Fibroblast of skin of abdomen (primary cell): ENCODE results near the gene PLEKHJ1.

Source experiments
- DNase-seq: peaks from one replicate; pipeline ENCODE4 v3.0.0-alpha.2; 2013

Gene PLEKHJ1

DNA sequence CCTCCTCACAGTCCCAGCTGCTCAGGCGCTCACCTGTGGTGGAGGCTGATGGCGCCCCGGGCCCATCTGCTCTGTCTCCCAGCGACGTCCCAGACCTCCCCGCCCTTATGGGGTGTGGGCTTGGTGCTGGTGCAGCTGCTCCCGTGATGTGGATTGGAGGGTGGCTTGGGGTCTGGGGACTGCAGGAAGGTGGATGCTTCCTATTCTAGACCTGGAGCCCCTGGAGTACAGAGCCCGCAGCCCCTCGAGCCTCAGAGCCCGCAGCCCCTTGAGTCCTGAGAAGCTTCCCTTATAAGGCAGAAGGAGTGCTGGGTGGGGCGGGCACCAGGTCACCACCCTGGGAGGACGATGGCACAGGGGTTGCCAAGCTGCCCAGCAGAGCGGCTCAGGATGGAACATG lies 40.8 kb downstream of the PLEKHJ1 start:
- DNase-seq = no peak

DNA sequence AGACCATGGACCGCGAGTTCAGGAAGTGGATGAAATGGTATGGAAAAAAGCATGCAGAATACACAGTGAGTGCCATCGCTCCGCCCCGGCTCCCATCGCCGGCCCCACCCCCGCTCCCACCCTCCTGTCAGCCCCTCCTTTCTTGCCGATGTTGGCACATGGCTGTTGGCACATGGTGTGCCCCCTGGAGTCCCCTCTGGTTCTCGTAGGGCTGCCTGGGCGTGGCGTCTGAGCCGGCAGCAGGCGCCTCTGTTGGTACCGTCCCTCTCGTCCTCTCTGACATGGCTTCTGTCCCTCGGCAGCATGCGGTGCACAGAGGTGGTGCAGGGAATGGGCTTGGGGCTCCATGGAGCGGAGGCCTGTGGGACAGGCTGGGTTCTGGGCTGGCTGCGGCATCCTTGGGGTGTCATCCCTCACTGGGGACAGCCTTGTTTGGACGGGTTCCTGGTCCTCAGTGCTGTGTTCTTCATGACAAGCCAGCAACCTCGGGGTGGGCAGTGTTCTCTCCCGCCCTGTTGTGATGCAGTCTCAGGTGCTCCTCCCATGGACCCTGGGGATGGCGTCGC lies 41.5 kb downstream of the PLEKHJ1 start:
- DNase-seq = no peak

DNA sequence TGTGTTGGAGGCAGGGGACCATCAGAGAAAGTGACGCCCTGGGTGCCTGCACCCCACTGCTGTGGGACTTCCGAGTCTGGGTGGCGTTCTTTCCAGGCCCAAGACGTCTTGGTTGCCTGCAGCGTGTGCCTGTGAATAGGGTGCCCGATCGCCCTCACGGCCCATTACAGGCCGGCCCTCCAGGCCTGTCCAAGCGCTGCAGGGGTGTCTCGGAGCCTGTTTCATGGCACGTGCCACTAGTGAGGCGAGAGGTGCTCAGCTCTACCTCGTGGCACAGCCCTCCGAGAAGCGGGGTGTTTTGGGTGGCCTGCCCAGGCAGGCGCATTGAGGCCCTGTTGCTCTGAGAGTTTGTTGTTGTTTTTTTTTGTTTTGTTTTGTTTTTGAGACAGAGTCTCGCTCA lies 42.3 kb downstream of the PLEKHJ1 start:
- no peak for DNase-seq

DNA sequence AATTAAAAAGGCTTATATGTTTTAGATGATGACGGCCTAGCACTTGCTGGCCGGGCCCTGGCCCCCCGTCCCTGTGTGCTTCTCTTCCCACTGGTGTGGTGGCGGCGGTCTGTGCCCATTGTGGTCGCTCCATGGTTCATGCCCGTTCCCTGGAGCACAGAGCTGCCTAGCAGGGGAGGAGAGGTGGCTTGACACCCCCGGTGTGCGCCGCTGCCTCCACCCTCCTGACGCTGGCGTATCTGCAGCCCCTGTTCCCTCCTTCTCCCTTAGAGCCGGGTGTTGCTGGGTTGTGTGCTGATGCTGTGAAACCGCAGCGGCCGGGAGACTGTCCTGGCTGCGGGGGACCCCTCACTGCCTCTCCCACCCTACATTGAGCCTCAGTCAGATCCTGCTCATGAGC lies 43.3 kb downstream of the PLEKHJ1 start:
- DNase-seq = no peak

DNA sequence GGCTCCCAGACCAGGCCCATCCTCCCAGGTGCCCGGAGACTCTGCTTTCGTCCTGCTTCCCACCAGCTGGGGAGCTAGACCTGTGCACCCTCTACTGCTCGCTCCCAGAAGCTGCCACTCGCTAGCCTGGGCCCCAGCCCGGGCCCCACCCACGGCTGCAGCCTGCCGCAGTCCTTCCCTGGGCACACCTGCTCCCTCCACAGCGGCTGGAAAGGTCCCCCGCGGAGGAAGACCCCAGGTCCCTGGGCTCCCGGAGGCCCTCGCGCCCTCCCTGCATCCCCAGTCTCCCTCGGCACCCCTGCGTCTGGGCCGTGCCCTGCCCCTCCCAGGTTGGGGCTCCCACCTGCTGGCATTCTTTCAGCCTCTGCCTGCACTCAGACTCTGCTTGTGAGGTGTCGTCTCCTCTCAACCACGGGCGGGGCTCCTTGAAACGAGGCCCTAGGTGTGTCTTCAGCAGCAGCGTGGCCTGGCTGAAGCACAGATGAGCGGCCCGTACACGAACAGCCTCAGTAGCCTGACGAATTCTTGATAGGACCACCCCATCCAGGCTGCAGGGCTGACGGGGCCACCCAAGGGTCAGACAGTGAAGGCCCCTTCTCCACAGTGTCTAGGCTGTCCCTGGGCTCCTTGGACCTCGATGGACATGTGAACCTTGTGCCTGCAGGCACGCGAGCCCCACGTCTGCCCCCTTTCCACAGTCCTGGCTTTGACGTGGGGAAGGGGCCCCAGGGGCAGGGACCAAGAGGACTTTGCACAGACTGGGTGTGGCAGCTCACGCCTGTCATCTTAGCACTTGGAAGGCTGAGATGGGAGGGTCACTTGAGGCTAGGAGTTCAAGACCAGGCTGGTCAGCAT lies 44.4 kb downstream of the PLEKHJ1 start:
- no peak for DNase-seq

DNA sequence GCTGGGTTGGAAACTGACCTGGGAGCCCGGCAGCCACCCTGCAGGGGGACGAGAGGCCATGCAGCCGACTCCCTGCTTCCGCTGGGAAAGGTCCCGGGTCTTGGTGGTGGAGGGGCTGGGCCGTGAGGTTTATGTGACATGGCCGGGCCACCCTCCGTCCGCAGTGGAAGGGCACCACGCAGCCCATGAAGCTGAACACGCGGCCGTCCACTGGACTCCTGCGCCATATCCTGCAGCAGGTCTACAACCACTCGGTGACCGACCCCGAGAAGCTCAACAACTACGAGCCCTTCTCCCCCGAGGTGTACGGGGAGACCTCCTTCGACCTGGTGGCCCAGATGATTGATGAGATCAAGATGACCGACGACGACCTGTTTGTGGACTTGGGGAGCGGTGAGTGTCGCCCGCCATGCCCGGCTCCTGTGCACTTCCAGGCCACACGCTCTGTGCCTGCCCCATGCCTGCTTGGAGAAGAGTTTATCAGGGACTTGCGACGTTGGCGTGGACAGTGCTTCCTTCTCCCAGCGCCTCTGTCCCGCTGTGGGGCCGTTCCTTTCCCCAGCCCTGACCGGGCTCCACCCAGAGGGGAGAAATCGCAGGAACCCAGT lies 45.2 kb downstream of the PLEKHJ1 start:
- no peak for DNase-seq

DNA sequence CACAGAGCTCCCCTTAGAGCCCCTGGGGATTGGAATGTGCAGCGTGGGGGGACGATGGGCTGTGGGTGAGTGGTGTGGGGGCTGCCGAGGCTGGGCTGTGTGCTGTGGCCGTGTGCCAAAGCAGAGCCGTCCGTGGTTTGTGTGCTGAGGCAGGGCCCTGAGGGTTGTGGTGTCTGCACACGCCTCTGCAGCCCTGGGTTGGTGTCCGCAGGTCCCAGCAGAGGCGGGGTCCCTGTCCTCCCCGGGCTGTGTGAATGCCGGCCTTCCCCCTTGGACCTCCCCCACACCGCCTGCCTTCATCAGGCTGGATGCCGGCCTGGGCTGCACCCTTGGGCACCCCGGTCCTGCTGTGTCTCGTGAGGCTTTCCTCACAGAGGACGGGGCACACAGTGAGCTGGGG lies 46.2 kb downstream of the PLEKHJ1 start:
- no peak for DNase-seq

DNA sequence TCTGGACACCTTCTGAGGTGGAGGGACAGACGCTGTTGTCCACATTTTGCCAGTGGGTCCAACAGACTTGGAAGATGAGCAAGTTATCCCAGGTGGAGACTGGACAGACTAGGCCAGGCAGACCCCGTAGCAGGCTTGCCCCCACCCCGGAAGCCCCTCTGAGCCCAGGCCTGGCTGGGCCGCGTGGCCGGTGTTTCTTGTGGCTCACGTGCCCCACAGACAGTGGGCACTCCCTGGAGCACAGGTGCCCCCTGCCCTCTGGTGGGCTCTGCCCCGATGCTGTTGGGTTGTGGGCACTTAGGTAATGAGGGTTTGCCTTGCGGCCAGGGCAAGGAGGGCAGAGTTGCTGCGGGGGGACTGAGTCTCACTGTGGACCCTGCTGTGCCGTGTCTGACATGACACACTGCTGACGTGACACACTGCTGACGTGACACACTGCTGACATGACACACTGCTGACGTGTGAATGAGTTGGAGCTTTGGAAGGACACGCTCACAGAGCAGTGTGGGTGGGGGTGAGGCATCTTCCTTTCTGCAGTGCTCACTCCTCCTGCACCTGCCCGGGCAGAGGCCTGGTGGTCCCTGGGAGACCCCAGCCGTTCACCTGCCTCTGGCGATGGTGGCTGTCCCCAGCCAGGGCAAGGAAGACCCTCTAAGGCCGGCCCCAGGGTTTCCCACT lies 47.3 kb downstream of the PLEKHJ1 start:
- DNase-seq = peak; percentile 46

DNA sequence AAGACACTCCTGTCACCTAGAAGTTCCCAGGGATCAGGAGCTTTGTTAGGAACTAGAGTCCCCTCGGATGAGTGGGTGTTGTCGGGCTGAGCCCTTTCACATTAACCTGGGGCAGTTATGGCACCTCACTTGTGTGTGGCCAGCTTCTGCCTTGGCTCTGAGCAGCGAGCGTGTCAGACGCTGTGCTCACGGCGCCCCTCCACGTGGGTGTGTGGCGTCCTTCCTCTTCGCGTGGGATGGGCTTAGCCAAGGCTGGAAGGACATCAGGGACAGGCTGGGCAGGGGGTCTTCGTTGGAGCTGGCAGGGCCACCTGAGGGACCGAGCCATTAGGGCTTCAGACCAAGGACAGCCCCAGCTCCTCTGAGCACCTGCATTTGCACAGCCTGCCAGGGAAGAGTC lies 49.0 kb downstream of the PLEKHJ1 start:
- DNase-seq = no peak

DNA sequence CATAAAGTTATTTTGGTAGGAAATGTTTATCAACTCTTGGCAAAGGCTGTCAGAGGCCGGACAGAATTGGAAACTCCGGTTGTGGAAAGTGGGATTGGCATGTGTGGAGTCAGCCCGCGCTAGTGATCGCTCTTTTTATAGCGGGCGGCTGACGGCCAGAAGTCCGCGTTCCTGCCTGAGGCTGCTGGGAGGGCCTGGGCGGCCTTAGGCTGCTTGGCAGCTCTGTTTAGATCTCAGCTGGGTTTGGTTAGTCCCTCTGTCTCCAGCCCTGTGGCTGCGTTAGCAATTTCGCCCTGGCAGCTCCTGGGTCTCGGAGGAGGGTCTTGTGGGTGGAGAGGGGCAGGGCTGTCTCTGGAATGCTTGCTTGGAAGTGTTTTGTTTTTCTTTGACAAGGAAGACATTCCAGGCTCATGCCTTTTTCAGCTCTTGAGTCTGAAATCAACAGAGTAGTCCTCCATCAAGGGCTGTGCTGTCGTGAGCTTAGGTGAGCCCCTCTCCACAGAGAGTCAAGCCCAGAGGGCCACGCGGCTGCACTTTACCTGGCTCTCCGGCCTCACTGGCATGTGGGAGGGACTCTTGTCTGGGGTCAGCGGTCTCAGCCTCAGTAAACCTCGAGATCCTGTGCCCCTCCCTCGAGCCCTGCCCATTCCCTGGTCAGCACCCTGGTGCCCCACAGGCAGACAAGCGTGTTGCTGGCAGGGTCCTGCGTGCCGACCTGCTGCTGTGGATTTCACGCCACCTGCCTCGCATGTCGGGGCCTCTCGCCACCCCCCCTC lies 49.9 kb downstream of the PLEKHJ1 start:
- DNase-seq = peak; percentile 99

DNA sequence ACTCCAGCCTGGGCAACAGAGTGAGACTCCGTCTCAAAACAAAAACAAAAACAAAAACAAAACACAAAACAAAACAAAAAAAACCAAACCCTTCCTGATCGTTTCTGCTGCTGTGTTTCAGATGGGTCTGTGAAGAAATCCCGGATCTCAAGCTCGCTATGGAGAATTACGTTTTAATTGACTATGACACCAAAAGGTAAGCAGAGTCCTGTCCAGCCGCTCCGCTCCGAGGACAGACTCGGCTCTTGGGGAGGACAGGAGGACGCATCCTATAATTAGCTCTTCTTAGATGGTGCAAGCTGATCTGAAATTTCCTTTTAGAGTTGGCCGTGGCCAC lies 50.4 kb downstream of the PLEKHJ1 start:
- DNase-seq = no peak

DNA sequence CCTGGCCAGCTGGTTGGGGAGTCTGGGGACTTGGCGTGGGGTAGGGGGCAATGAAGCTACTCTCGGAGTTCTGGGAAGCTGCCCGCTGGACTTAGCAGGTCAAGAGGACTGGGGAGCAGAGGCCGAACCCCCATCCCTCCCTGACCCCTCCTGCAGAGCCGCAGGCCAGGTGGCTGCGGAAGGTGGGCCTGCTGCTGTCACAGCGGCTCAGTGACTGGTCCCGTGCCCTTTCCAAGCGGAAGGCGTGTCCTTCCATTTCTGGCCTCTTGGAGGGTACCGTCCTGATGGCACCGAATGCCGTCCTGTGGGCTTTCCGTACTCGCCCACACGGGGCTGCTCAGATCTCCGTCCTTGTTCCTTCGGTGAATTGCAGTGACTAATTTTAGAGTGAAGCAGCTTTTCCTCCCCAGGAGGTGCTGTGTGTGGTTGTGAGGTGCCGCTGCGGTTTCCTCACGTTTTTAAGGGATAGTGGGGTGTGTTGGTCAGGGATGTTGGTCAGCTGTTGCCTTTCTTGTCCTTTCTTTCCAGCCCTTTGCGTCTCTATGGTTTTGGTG lies 51.6 kb downstream of the PLEKHJ1 start:
- DNase-seq = no peak
